Bronchial epithelial cell (primary cell): Measurements from ENCODE around the gene ZNF423. TPM values are rescaled to one million over a fixed set of nuclear protein-coding genes. Genes with fewer than 3 reads are reported as not detected.

Source experiments
- DNase-seq: peaks from one replicate; pipeline ENCODE4 v3.0.0-alpha.2; 2010; ENCODE audit warnings: low read depth
- FAIRE-seq: peaks from 2 replicates; lab custom pipeline; 2011; peaks lifted over from hg19 to GRCh38; lab: Jason Lieb, UNC
- H3K27me3 ChIP-seq: 2 replicates; pipeline ENCODE4 v1.5.1; 2011; ENCODE audit warnings: low read length; ENCODE audit not compliant: control insufficient read depth, insufficient read depth
- H3K36me3 ChIP-seq: 2 replicates; pipeline ENCODE4 v1.5.1; 2011; ENCODE audit warnings: low read length; ENCODE audit not compliant: control insufficient read depth, insufficient read depth
- H3K4me3 ChIP-seq: 2 replicates; pipeline ENCODE4 v1.5.1; 2011; ENCODE audit warnings: mild to moderate bottlenecking, low read depth, low read length, control low read depth
- total RNA-seq: library from RNA; depleted of rRNA; stranded (reverse); fragments of >200 nt; gene quantifications from 2 replicates; pipeline ENCODE4 v1.2.1, GENCODE V29; 2014
- TF ChIP-seq, protein P1 (sequence below): IDR thresholded peaks from 2 replicates; pipeline ENCODE4 v1.5.1; 2011; ENCODE audit warnings: mild to moderate bottlenecking, moderate library complexity, low read length, control low read depth, inconsistent platforms; ENCODE audit not compliant: insufficient read depth, severe bottlenecking

ZNF423 gene
- total RNA-seq, 1 donor from 2014 or later, result under 0.01 TPM

GRCh38 chr16:49789616-49790015 lies 66.3 kb downstream of the ZNF423 start:
- no peaks in the 10 kb centered on the region for H3K27me3 ChIP-seq
- H3K4me3 ChIP-seq, result no peak overlapping the region
- H3K36me3 ChIP-seq, result no peaks in the 10 kb centered on the region
- FAIRE-seq, result no peak
- TF ChIP-seq, protein P1, sequence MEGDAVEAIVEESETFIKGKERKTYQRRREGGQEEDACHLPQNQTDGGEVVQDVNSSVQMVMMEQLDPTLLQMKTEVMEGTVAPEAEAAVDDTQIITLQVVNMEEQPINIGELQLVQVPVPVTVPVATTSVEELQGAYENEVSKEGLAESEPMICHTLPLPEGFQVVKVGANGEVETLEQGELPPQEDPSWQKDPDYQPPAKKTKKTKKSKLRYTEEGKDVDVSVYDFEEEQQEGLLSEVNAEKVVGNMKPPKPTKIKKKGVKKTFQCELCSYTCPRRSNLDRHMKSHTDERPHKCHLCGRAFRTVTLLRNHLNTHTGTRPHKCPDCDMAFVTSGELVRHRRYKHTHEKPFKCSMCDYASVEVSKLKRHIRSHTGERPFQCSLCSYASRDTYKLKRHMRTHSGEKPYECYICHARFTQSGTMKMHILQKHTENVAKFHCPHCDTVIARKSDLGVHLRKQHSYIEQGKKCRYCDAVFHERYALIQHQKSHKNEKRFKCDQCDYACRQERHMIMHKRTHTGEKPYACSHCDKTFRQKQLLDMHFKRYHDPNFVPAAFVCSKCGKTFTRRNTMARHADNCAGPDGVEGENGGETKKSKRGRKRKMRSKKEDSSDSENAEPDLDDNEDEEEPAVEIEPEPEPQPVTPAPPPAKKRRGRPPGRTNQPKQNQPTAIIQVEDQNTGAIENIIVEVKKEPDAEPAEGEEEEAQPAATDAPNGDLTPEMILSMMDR, result no peak
- DNase-seq, result no peak

DNA sequence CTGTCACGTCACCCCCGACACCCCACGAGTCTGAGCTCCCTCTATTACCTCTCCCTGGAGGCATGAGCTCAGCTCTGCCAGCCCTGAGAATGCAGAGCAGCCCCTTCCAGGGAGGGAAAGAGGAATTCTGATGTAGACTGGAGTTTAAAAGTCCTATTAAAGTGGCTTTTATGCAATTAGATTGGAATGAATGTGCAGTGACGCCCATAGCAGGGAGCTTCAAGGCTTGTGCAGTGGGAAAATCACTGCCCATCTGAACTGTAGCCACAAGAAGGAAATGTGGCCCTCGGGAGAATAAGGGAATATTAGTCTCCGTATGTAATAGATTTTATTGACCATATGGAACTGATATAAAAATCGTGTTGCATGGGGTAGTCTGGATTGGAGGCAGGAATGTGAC lies 66.9 kb downstream of the ZNF423 start:
- Histone ChIP-seq H3K27me3 (no peaks in the 10 kb centered on the region), H3K4me3 (no peak overlapping the region), H3K36me3 (no peaks in the 10 kb centered on the region)
- FAIRE-seq (no peak), DNase-seq (no peak)
- TF ChIP-seq, protein P1, result no peak

GRCh38 chr16:49788572-49788971 lies 67.3 kb downstream of the ZNF423 start:
- Histone ChIP-seq H3K36me3 (no peaks in the 10 kb centered on the region), H3K4me3 (no peak overlapping the region), H3K27me3 (no peaks in the 10 kb centered on the region)
- FAIRE-seq (no peak), DNase-seq (no peak)
- TF ChIP-seq, protein P1, result no peak

DNA sequence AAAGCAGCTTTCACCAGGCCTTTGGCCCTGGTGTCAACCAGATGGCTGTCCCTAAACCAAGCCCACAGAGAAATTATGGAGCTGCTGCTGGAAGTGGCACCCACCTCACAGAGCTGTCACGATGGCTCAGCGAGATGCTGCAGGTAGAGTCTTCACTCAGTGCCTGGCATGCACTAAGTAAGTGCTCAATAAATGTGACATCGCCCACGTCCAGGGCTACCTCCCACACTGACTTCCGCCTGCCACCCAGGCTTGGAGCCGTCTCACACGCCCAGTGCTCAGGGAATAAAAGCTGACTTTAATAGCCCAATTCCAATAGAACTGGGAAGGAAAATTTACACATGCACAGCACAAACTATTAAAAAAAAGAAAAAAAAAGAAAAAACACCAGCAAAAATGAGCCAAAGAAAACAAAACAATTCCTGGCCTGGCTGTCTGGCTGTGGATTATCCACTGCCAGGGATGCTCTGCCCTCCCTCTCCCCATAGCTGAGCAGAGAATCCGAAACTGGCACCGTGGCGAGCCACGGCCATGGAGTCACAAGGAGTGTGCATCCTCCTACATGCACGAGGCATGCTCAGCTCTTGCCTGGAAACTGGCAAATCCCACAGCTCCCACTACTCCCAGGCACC lies 68.9 kb downstream of the ZNF423 start:
- H3K36me3 ChIP-seq, result no peaks in the 10 kb centered on the region
- H3K4me3 ChIP-seq, result no peak overlapping the region
- DNase-seq (no peak), FAIRE-seq (no peak)
- TF ChIP-seq, protein P1, result no peak
- H3K27me3 ChIP-seq, result no peaks in the 10 kb centered on the region

- DNase-seq (no peak), FAIRE-seq (no peak)
- Histone ChIP-seq H3K36me3 (no peaks in the 10 kb centered on the region), H3K4me3 (no peak overlapping the region), H3K27me3 (no peaks in the 10 kb centered on the region)
- TF ChIP-seq, protein P1, result no peak
Measured at GRCh38 chr16:49785970-49786369, 69.9 kb downstream of the ZNF423 start.

GRCh38 chr16:49782405-49782804 lies 73.5 kb downstream of the ZNF423 start:
- Histone ChIP-seq H3K4me3 (no peak overlapping the region), H3K36me3 (no peaks in the 10 kb centered on the region), H3K27me3 (no peaks in the 10 kb centered on the region)
- TF ChIP-seq, protein P1, result no peak
- FAIRE-seq, result no peak
- peak; percentile 7 for DNase-seq
